ENCODE results near the gene MME.

DNA sequence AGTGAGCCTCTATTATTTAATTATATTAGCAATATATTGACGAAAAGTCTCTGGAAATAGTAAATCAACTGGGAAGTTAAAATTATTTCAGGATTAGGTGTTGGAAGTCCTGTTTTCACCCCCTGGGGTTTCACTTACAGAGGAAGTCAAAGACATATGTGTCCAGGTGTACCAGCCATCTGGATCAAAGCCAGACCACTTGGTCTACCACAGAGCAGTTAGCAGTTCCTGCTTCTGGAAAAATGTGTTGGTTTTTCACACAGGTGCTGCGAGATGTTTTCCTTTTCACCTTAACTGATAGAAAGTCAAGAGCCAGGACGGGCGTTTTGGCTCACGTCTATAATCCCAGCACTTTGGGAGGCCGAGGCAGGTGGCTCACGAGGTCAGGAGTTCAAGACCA lies 13.1 kb downstream of the MME start:
- TF ChIP-seq CTCF (IDR thresholded peaks at IDR 0.05; ENCODE audit: low read depth, low read length) (no peak), EZH2phosphoT487 (IDR thresholded peaks at IDR 0.05; ENCODE audit: low read depth) (no peak)
